HEK293 (cell line): ENCODE data around the gene TNIP3.

Experiments used
- CTCF ChIA-PET: fragments of 350-600 bp; formaldehyde crosslinking; extraction: SDS; loops from one replicate; lab custom pipeline; 2021; ENCODE audit warnings: antibody characterized with exemption; lab: Yijun Ruan, JAX
- POLR2A ChIA-PET: fragments of 300-600 bp; formaldehyde crosslinking; extraction: SDS; loops from one replicate; lab custom pipeline; 2020; ENCODE audit warnings: antibody characterized with exemption, inconsistent platforms; lab: Yijun Ruan, JAX
- H3K27ac ChIP-seq: fragments of 200-500 bp; sonication (Bioruptor generic); 2 replicates; pipeline ENCODE4 v1.5.1; 2014; ENCODE audit warnings: low read depth, low read length, control low read depth, inconsistent platforms; ENCODE audit errors: extremely low read depth
- H3K36me3 ChIP-seq, 2 experiments: fragments of 200-500 bp in 1 of 2; sonication (Bioruptor generic) in 1 of 2; 1 replicate in 1 of 2; 2 replicates in 1 of 2; pipeline ENCODE4 v1.5.1; 2014 to 2017; ENCODE audit warnings: inconsistent platforms in 2 of 2, low read length in 2 of 2; ENCODE audit not compliant: control insufficient read depth in 2 of 2, insufficient read depth in 1 of 2
- H3K4me1 ChIP-seq: fragments of 200-500 bp; sonication (Bioruptor generic); 2 replicates; pipeline ENCODE4 v1.5.1; 2014; ENCODE audit warnings: mild to moderate bottlenecking, low read length, inconsistent platforms; ENCODE audit not compliant: control insufficient read depth, insufficient read depth
- H3K4me3 ChIP-seq: 2 replicates; pipeline ENCODE4 v1.5.1; 2011; ENCODE audit warnings: low read depth, mild to moderate bottlenecking, control low read depth, low read length, moderate library complexity
- H3K9me3 ChIP-seq: fragments of 200-500 bp; sonication (Bioruptor generic); 2 replicates; pipeline ENCODE4 v1.5.1; 2014; ENCODE audit warnings: low read depth, low read length, inconsistent platforms; ENCODE audit not compliant: control insufficient read depth, insufficient read depth
- BCL11A ChIP-seq: fragments of 450-650 bp; formaldehyde crosslinking; IDR thresholded peaks from 2 replicates; pipeline ENCODE4 v1.5.1; 2016; ENCODE audit warnings: low read depth, missing biosample characterization, missing genetic modification characterization
- KLF17 ChIP-seq: fragments of 450-650 bp; formaldehyde crosslinking; IDR thresholded peaks from 2 replicates; pipeline ENCODE4 v1.5.1; 2016; ENCODE audit warnings: missing biosample characterization, missing genetic modification characterization
- TCF7L2 ChIP-seq: IDR thresholded peaks from 2 replicates; pipeline ENCODE4 v1.6.1; 2011; ENCODE audit warnings: low read depth, mild to moderate bottlenecking, inconsistent platforms, low read length, moderate library complexity, borderline replicate concordance
- YY2 ChIP-seq: fragments of 450-650 bp; formaldehyde crosslinking; IDR thresholded peaks from 2 replicates; pipeline ENCODE4 v1.5.1; 2016; ENCODE audit warnings: missing biosample characterization, missing genetic modification characterization
- ZEB2 ChIP-seq: fragments of 450-650 bp; formaldehyde crosslinking; IDR thresholded peaks from 2 replicates; pipeline ENCODE4 v1.5.1; 2016; ENCODE audit warnings: missing biosample characterization, missing genetic modification characterization
- ZNF112 ChIP-seq: fragments of 450-650 bp; formaldehyde crosslinking; IDR thresholded peaks from 2 replicates; pipeline ENCODE4 v1.5.0; 2017; ENCODE audit warnings: missing biosample characterization, missing genetic modification characterization
- ZNF221 ChIP-seq: fragments of 450-650 bp; formaldehyde crosslinking; IDR thresholded peaks from 2 replicates; pipeline ENCODE4 v1.5.1; 2017; ENCODE audit warnings: missing biosample characterization, missing genetic modification characterization, borderline replicate concordance
- ZNF335 ChIP-seq: fragments of 450-650 bp; formaldehyde crosslinking; conservative IDR thresholded peaks from 2 replicates; pipeline ENCODE4 v1.5.1; 2016; ENCODE audit warnings: missing biosample characterization, missing genetic modification characterization
- ZNF488 ChIP-seq: fragments of 450-650 bp; formaldehyde crosslinking; IDR thresholded peaks from 2 replicates; pipeline ENCODE4 v1.5.1; 2016; ENCODE audit warnings: missing biosample characterization, missing genetic modification characterization
- ZNF530 ChIP-seq: fragments of 450-650 bp; formaldehyde crosslinking; IDR thresholded peaks from 2 replicates; pipeline ENCODE4 v1.5.1; 2016; ENCODE audit warnings: low read depth, missing biosample characterization, missing genetic modification characterization
- ZNF548 ChIP-seq: fragments of 450-650 bp; formaldehyde crosslinking; IDR thresholded peaks from 2 replicates; pipeline ENCODE4 v1.5.1; 2016; ENCODE audit warnings: missing biosample characterization, missing genetic modification characterization
- ZNF623 ChIP-seq: fragments of 450-650 bp; formaldehyde crosslinking; IDR thresholded peaks from 2 replicates; pipeline ENCODE4 v1.5.1; 2016; ENCODE audit warnings: missing biosample characterization, missing genetic modification characterization
- ZNF654 ChIP-seq: fragments of 450-650 bp; formaldehyde crosslinking; IDR thresholded peaks from 2 replicates; pipeline ENCODE4 v1.5.1; 2016; ENCODE audit warnings: low read depth, missing biosample characterization, missing genetic modification characterization
- ZNF707 ChIP-seq: fragments of 450-650 bp; formaldehyde crosslinking; IDR thresholded peaks from 2 replicates; pipeline ENCODE4 v1.5.1; 2016; ENCODE audit warnings: missing biosample characterization, missing genetic modification characterization
- ZNF785 ChIP-seq: fragments of 450-650 bp; formaldehyde crosslinking; IDR thresholded peaks from 2 replicates; pipeline ENCODE4 v1.5.1; 2016; ENCODE audit warnings: missing biosample characterization, missing genetic modification characterization
- ZNF791 ChIP-seq: fragments of 450-650 bp; formaldehyde crosslinking; IDR thresholded peaks from 2 replicates; pipeline ENCODE4 v1.5.1; 2016; ENCODE audit warnings: missing biosample characterization, missing genetic modification characterization
- ZNF837 ChIP-seq: fragments of 450-650 bp; formaldehyde crosslinking; IDR thresholded peaks from 2 replicates; pipeline ENCODE4 v1.5.1; 2016; ENCODE audit warnings: missing biosample characterization, missing genetic modification characterization

Gene TNIP3

GRCh38 chr4:121119715-121120114, 44.4 kb downstream of the TNIP3 start:
- H3K27ac ChIP-seq: no peak overlapping the region
- ChIA-PET POLR2A (no interaction called here), CTCF (interaction anchor here (1.0 kb wide), 1 partner anchor 23 kb away, joined by 3 read pairs; no protein-coding TSS in a partner anchor)
- no peaks in the 10 kb centered on the region for H3K4me1 ChIP-seq
- no peaks in the 10 kb centered on the region for H3K36me3 ChIP-seq
- H3K9me3 ChIP-seq: no peaks in the 10 kb centered on the region
- H3K4me3 ChIP-seq: no peak overlapping the region
- TF ChIP-seq ZNF221 (tag by site-specific recombination) (no peak), ZNF785 (tag by site-specific recombination) (no peak), KLF17 (tag by site-specific recombination) (no peak), BCL11A (tag by site-specific recombination) (no peak), YY2 (tag by site-specific recombination) (no peak), ZNF707 (tag by site-specific recombination) (no peak), ZNF112 (no peak), TCF7L2 (no peak)

GRCh38 chr4:121118344-121118743, 45.8 kb downstream of the TNIP3 start:
- no peak overlapping the region for H3K27ac ChIP-seq
- ChIA-PET CTCF (interaction anchor here (0.6 kb wide), 1 partner anchor 958 kb away, joined by 3 read pairs; no protein-coding TSS in a partner anchor), POLR2A (no interaction called here)
- H3K4me1 ChIP-seq: no peaks in the 10 kb centered on the region
- H3K4me3 ChIP-seq: no peak overlapping the region
- no peaks in the 10 kb centered on the region for H3K36me3 ChIP-seq
- no peak for TF ChIP-seq ZNF548 (tag by site-specific recombination)
- no peak for TF ChIP-seq ZNF837
- no peak for TF ChIP-seq ZEB2 (tag by site-specific recombination)
- TF ChIP-seq ZNF791 (tag by site-specific recombination): no peak
- TF ChIP-seq ZNF488 (tag by site-specific recombination): no peak
- TF ChIP-seq, all 188 proteins: peak for 0
- no peaks in the 10 kb centered on the region for H3K9me3 ChIP-seq

- TF ChIP-seq ZEB2 (tag by site-specific recombination): no peak
- no peak for TF ChIP-seq ZNF335 (tag by site-specific recombination)
- no peak for TF ChIP-seq ZNF530 (tag by site-specific recombination)
- H3K4me3 ChIP-seq: no peak overlapping the region
- POLR2A ChIA-PET: no interaction called here
- H3K27ac ChIP-seq: no peak overlapping the region
- CTCF ChIA-PET: no interaction called here
- no peaks in the 10 kb centered on the region for H3K36me3 ChIP-seq
- H3K9me3 ChIP-seq: no peaks in the 10 kb centered on the region
- H3K4me1 ChIP-seq: no peaks in the 10 kb centered on the region
Measured at GRCh38 chr4:121114756-121115155, 49.4 kb downstream of the TNIP3 start.

DNA sequence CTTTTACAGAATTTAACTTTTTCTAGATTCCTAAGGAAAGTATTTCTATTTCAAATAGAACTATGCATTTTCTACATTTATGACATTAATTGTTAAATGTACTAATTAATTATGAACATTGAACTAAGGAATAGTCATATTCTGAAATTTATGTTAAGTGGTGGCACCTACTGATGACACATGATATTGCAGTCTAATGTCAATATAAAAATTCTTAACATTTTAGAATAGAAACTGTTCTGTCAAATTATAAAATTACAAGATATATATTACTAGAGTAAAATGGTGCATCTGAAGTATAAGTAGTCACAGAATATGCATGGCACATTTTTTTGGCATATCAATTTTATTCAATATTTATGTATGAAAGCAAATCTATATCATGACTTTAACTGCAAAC, 51.6 kb downstream of the TNIP3 start:
- no peaks in the 10 kb centered on the region for H3K4me1 ChIP-seq
- H3K36me3 ChIP-seq: no peaks in the 10 kb centered on the region
- ChIA-PET CTCF (interaction anchor here (0.7 to 1.4 kb wide), 6 partner anchors 9 to 957 kb away, joined by 3 to 4 read pairs (median 3); no protein-coding TSS in a partner anchor), POLR2A (no interaction called here)
- H3K4me3 ChIP-seq: no peak overlapping the region
- H3K9me3 ChIP-seq: no peaks in the 10 kb centered on the region
- peak; percentile 24 for TF ChIP-seq ZNF654 (tag by site-specific recombination)
- no peak for TF ChIP-seq ZNF623 (tag by site-specific recombination)
- no peak overlapping the region for H3K27ac ChIP-seq
